A673 (cell line): ENCODE measurements around the gene LRP6.

Experiments used
- EZH2 ChIP-seq: fragments of 200-600 bp; sonication (generic); IDR thresholded peaks from 2 replicates; pipeline ENCODE4 v1.6.1; 2017; ENCODE audit warnings: borderline replicate concordance, low read depth, mild to moderate bottlenecking, mixed read lengths, antibody characterized with exemption, low read length; ENCODE audit not compliant: poor library complexity, severe bottlenecking
- TF ChIP-seq, protein P1 (sequence below): fragments of 300-800, 200-600 bp; sonication (generic); conservative IDR thresholded peaks from 2 replicates; pipeline ENCODE4 v1.5.1; 2017; ENCODE audit warnings: low read depth, mild to moderate bottlenecking, antibody characterized with exemption, low read length, moderate library complexity, mixed read lengths

DNA sequence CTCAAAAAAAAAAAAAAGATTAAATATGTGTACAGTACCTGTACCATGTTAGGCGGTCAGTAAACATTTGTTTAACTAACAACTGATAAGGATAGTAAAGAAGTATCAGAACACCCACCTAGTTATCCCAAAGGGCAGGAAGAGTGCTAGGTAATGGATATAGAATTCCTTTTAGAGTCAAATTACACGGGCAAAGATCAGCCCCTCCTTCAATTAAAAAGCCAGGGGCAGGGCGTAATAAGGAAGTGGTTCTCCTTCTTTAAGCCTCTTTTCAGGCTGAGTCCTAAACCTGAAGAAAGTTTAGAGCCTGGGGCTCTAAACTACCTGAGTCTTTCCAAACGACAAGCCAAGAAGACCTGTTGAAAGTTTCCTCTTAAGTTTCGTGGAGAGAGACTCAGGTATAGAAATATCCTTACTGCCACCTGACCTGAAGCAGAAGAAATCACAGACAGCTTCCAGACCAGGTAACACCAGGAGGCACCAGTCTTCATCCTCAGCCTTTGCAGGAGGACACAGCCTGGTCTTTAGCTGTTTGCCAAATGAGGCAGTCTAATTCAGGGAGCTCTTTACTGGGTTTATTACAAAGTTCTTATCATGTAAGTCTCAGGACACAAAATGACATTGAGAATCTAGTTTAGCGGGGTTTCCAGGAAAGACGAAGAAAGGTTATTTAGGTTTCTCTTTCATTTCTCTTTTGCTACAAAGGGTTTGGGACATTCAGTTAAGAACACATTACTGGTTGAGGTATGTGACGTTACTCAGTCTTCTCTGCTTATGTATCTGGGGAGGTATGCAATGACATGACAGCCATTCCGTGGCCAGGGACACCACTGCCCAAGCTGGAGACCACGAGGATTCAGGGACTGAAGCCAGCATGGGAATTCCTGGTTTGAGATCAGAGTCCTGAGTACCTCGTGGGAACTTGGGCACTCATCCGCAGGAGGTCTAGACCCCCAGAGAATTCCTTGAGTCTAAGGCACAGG, 195.9 kb downstream of the LRP6 start, which contains the start of gene BCL2L14:
- TF ChIP-seq, protein P1, sequence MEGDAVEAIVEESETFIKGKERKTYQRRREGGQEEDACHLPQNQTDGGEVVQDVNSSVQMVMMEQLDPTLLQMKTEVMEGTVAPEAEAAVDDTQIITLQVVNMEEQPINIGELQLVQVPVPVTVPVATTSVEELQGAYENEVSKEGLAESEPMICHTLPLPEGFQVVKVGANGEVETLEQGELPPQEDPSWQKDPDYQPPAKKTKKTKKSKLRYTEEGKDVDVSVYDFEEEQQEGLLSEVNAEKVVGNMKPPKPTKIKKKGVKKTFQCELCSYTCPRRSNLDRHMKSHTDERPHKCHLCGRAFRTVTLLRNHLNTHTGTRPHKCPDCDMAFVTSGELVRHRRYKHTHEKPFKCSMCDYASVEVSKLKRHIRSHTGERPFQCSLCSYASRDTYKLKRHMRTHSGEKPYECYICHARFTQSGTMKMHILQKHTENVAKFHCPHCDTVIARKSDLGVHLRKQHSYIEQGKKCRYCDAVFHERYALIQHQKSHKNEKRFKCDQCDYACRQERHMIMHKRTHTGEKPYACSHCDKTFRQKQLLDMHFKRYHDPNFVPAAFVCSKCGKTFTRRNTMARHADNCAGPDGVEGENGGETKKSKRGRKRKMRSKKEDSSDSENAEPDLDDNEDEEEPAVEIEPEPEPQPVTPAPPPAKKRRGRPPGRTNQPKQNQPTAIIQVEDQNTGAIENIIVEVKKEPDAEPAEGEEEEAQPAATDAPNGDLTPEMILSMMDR, result no peak
- TF ChIP-seq EZH2, result no peak
